ENCODE results near the gene NRARP.

Gene NRARP

GRCh38 chr9:137326445-137327065 lies 24.5 kb upstream of the NRARP start:
- Histone ChIP-seq H2AK5ac (ENCODE audit: low read length) (no peak overlapping the region), H3K79me2 (ENCODE audit: control insufficient read depth, insufficient read depth, low read length) (no peaks in the 10 kb centered on the region), H3K4me2 (ENCODE audit: low read length) (no peak overlapping the region), H2BK120ac (ENCODE audit: low read depth, low read length) (no peak overlapping the region), H3K18ac (ENCODE audit: low read length) (no peak overlapping the region), H3K4me1 (ENCODE audit: control insufficient read depth, low read depth, low read length) (no peaks in the 10 kb centered on the region), H3K56ac (ENCODE audit: low read length) (no peak overlapping the region), H3K23ac (ENCODE audit: low read length) (no peak overlapping the region), H3K36me3 (ENCODE audit: control insufficient read depth, insufficient read depth, low read length) (no peaks in the 10 kb centered on the region), H3K27ac (ENCODE audit: low read depth, low read length) (no peak overlapping the region), H2BK15ac (replicated peaks; ENCODE audit: low read depth) (no peak overlapping the region), H3K4me3 (ENCODE audit: low read length) (no peak overlapping the region), H3K79me1 (ENCODE audit: low read length) (no peaks in the 10 kb centered on the region), H4K8ac (ENCODE audit: low read depth, low read length) (no peak overlapping the region), H3K9ac (ENCODE audit: low read length) (no peak overlapping the region), H4K5ac (ENCODE audit: low read length) (no peak overlapping the region), H2BK5ac (ENCODE audit: low read length) (no peak overlapping the region), H3K27me3 (ENCODE audit: insufficient read depth, low read length, poor library complexity) (no peaks in the 10 kb centered on the region), H3K4ac (ENCODE audit: low read depth, low read length) (no peak overlapping the region)
- no peak for DNase-seq
- no CpG with 5 or more reads among the region's 19 CpGs for WGBS (ENCODE audit: extremely low coverage, insufficient coverage, low lambda C conversion rate)

GRCh38 chr9:137325799-137326198 lies 23.7 kb upstream of the NRARP start:
- no peak for DNase-seq
- Histone ChIP-seq H2BK5ac (ENCODE audit: low read length) (no peak overlapping the region), H3K56ac (ENCODE audit: low read length) (no peak overlapping the region), H2AK5ac (ENCODE audit: low read length) (no peak overlapping the region), H3K23ac (ENCODE audit: low read length) (no peak overlapping the region), H3K4me1 (ENCODE audit: control insufficient read depth, low read depth, low read length) (no peaks in the 10 kb centered on the region), H3K27me3 (ENCODE audit: insufficient read depth, low read length, poor library complexity) (no peaks in the 10 kb centered on the region), H3K4me2 (ENCODE audit: low read length) (no peak overlapping the region), H2BK120ac (ENCODE audit: low read depth, low read length) (no peak overlapping the region), H3K18ac (ENCODE audit: low read length) (no peak overlapping the region), H3K27ac (ENCODE audit: low read depth, low read length) (no peak overlapping the region), H3K4me3 (ENCODE audit: low read length) (no peak overlapping the region), H3K79me2 (ENCODE audit: control insufficient read depth, insufficient read depth, low read length) (no peaks in the 10 kb centered on the region), H3K4ac (ENCODE audit: low read depth, low read length) (no peak overlapping the region), H4K5ac (ENCODE audit: low read length) (no peak overlapping the region), H3K36me3 (ENCODE audit: control insufficient read depth, insufficient read depth, low read length) (no peaks in the 10 kb centered on the region), H3K79me1 (ENCODE audit: low read length) (no peaks in the 10 kb centered on the region), H3K9ac (ENCODE audit: low read length) (no peak overlapping the region), H4K8ac (ENCODE audit: low read depth, low read length) (no peak overlapping the region), H2BK15ac (replicated peaks; ENCODE audit: low read depth) (no peak overlapping the region)
- WGBS (ENCODE audit: extremely low coverage, insufficient coverage, low lambda C conversion rate), result no CpG with 5 or more reads among the region's 12 CpGs

- Histone ChIP-seq H3K4me3 (ENCODE audit: low read length) (no peak overlapping the region), H2AK5ac (ENCODE audit: low read length) (no peak overlapping the region), H3K4ac (ENCODE audit: low read depth, low read length) (no peak overlapping the region), H4K8ac (ENCODE audit: low read depth, low read length) (no peak overlapping the region), H2BK15ac (replicated peaks; ENCODE audit: low read depth) (no peak overlapping the region), H3K18ac (ENCODE audit: low read length) (no peak overlapping the region), H3K4me1 (ENCODE audit: control insufficient read depth, low read depth, low read length) (no peaks in the 10 kb centered on the region), H3K79me2 (ENCODE audit: control insufficient read depth, insufficient read depth, low read length) (no peaks in the 10 kb centered on the region), H4K5ac (ENCODE audit: low read length) (no peak overlapping the region), H2BK120ac (ENCODE audit: low read depth, low read length) (no peak overlapping the region), H3K56ac (ENCODE audit: low read length) (no peak overlapping the region), H3K36me3 (ENCODE audit: control insufficient read depth, insufficient read depth, low read length) (no peaks in the 10 kb centered on the region), H3K27me3 (ENCODE audit: insufficient read depth, low read length, poor library complexity) (no peaks in the 10 kb centered on the region), H3K9ac (ENCODE audit: low read length) (no peak overlapping the region), H3K27ac (ENCODE audit: low read depth, low read length) (no peak overlapping the region), H3K4me2 (ENCODE audit: low read length) (no peak overlapping the region), H3K79me1 (ENCODE audit: low read length) (no peaks in the 10 kb centered on the region), H2BK5ac (ENCODE audit: low read length) (no peak overlapping the region), H3K23ac (ENCODE audit: low read length) (no peak overlapping the region)
- no CpG with 5 or more reads among the region's 10 CpGs for WGBS (ENCODE audit: extremely low coverage, insufficient coverage, low lambda C conversion rate)
- no peak for DNase-seq
Observed at GRCh38 chr9:137325124-137325523, 23.1 kb upstream of the NRARP start.

- Histone ChIP-seq H3K56ac (ENCODE audit: low read length) (no peak overlapping the region), H3K4me2 (ENCODE audit: low read length) (no peak overlapping the region)
Observed at GRCh38 chr9:137323531-137324331, 21.7 kb upstream of the NRARP start.

GRCh38 chr9:137321726-137322361 lies 19.8 kb upstream of the NRARP start:
- Histone ChIP-seq H3K4ac (ENCODE audit: low read depth, low read length) (no peak overlapping the region), H4K8ac (ENCODE audit: low read depth, low read length) (no peak overlapping the region), H3K9ac (ENCODE audit: low read length) (no peak overlapping the region), H3K18ac (ENCODE audit: low read length) (no peak overlapping the region), H3K27me3 (ENCODE audit: insufficient read depth, low read length, poor library complexity) (no peaks in the 10 kb centered on the region), H2BK15ac (replicated peaks; ENCODE audit: low read depth) (no peak overlapping the region), H3K23ac (ENCODE audit: low read length) (no peak overlapping the region), H3K56ac (ENCODE audit: low read length) (no peak overlapping the region), H3K79me1 (ENCODE audit: low read length) (no peaks in the 10 kb centered on the region), H3K36me3 (ENCODE audit: control insufficient read depth, insufficient read depth, low read length) (no peaks in the 10 kb centered on the region), H3K27ac (ENCODE audit: low read depth, low read length) (no peak overlapping the region), H4K5ac (ENCODE audit: low read length) (no peak overlapping the region), H3K4me3 (ENCODE audit: low read length) (no peak overlapping the region), H3K79me2 (ENCODE audit: control insufficient read depth, insufficient read depth, low read length) (no peaks in the 10 kb centered on the region), H2AK5ac (ENCODE audit: low read length) (no peak overlapping the region), H3K4me2 (ENCODE audit: low read length) (no peak overlapping the region), H2BK5ac (ENCODE audit: low read length) (no peak overlapping the region), H3K4me1 (ENCODE audit: control insufficient read depth, low read depth, low read length) (no peaks in the 10 kb centered on the region), H2BK120ac (ENCODE audit: low read depth, low read length) (no peak overlapping the region)
- no peak for DNase-seq
- WGBS (ENCODE audit: extremely low coverage, insufficient coverage, low lambda C conversion rate), result no CpG with 5 or more reads among the region's 22 CpGs

More at GRCh38 chr9:137323531-137324331, 21.7 kb upstream of the NRARP start:
- Histone ChIP-seq H3K4ac (ENCODE audit: low read depth, low read length) (no peak overlapping the region), H3K18ac (ENCODE audit: low read length) (no peak overlapping the region), H3K36me3 (ENCODE audit: control insufficient read depth, insufficient read depth, low read length) (no peaks in the 10 kb centered on the region), H3K4me1 (ENCODE audit: control insufficient read depth, low read depth, low read length) (no peaks in the 10 kb centered on the region), H4K5ac (ENCODE audit: low read length) (no peak overlapping the region), H3K79me2 (ENCODE audit: control insufficient read depth, insufficient read depth, low read length) (no peaks in the 10 kb centered on the region), H2AK5ac (ENCODE audit: low read length) (no peak overlapping the region), H3K9ac (ENCODE audit: low read length) (no peak overlapping the region), H2BK120ac (ENCODE audit: low read depth, low read length) (no peak overlapping the region), H3K27me3 (ENCODE audit: insufficient read depth, low read length, poor library complexity) (no peaks in the 10 kb centered on the region), H3K4me3 (ENCODE audit: low read length) (no peak overlapping the region), H2BK5ac (ENCODE audit: low read length) (no peak overlapping the region), H2BK15ac (replicated peaks; ENCODE audit: low read depth) (no peak overlapping the region), H4K8ac (ENCODE audit: low read depth, low read length) (no peak overlapping the region), H3K27ac (ENCODE audit: low read depth, low read length) (no peak overlapping the region), H3K79me1 (ENCODE audit: low read length) (no peaks in the 10 kb centered on the region), H3K23ac (ENCODE audit: low read length) (no peak overlapping the region)
- WGBS (ENCODE audit: extremely low coverage, insufficient coverage, low lambda C conversion rate), result no CpG with 5 or more reads among the region's 37 CpGs
- DNase-seq, result no peak

All from mesendoderm (in vitro differentiated cells).